Aorta (tissue), 5 donors: ENCODE results near the gene METTL18. TPM values are rescaled to one million over a fixed set of nuclear protein-coding genes. Genes with fewer than 3 reads are reported as not detected.

Source experiments
- ATAC-seq: fragments of 200-7000 bp; cut with Tn5 transposase; one replicate; pipeline ENCODE4 v1.9.1; 2022; ENCODE audit warnings: moderate library complexity; ENCODE audit not compliant: low FRiP score
- DNase-seq, 2 donors: peaks; one replicate each; pipeline ENCODE4 v3.0.0-alpha.2; 2020
- H3K27ac ChIP-seq, 2 donors: one replicate each; pipeline ENCODE4 v1.5.1; 2013; ENCODE audit warnings: low read length in 2 of 2, mild to moderate bottlenecking in 2 of 2, moderate library complexity in 2 of 2, control low read depth in 1 of 2, inconsistent platforms in 1 of 2, low read depth in 1 of 2
- H3K27me3 ChIP-seq, 2 donors: one replicate each; pipeline ENCODE4 v1.6.1; 2013; ENCODE audit warnings: control low read depth in 1 of 2, low read length in 1 of 2, mild to moderate bottlenecking in 1 of 2, moderate library complexity in 1 of 2; ENCODE audit not compliant: insufficient read depth in 2 of 2, control insufficient read depth in 1 of 2
- H3K36me3 ChIP-seq, 2 donors: one replicate each; pipeline ENCODE4 v1.6.1; 2013; ENCODE audit warnings: control low read depth in 1 of 2, low read length in 1 of 2, mild to moderate bottlenecking in 1 of 2; ENCODE audit not compliant: insufficient read depth in 2 of 2, control insufficient read depth in 1 of 2
- H3K4me1 ChIP-seq, 2 donors: one replicate each; pipeline ENCODE4 v1.6.1; 2013; ENCODE audit warnings: low read length in 2 of 2, control low read depth in 1 of 2, mild to moderate bottlenecking in 1 of 2, moderate library complexity in 1 of 2; ENCODE audit not compliant: insufficient read depth in 2 of 2, control insufficient read depth in 1 of 2
- H3K4me3 ChIP-seq, 2 donors: one replicate each; pipeline ENCODE4 v1.5.1; 2013; ENCODE audit warnings: low read length in 2 of 2, control low read depth in 1 of 2, mild to moderate bottlenecking in 1 of 2
- H3K9me3 ChIP-seq: one replicate; pipeline ENCODE4 v1.6.1; 2013; ENCODE audit warnings: mild to moderate bottlenecking, low read length; ENCODE audit not compliant: control insufficient read depth
- WGBS, 2 donors: extraction: QIAGEN DNeasy Blood & Tissue Kit; methylation state at CpG; one replicate each; pipeline ENCODE4 v1.1.7; 2013; 5-methylcytosine and 5-hydroxymethylcytosine counted together
- intact Hi-C, 2 donors: fragments of 100-400 bp; cut with DNase I; formaldehyde crosslinking; loops; one replicate each; pipeline versions ENCODE4 v1.14.2 to v1.15.0; 2022
- polyA plus RNA-seq, 2 donors: library from polyadenylated mRNA; stranded (reverse); fragments of 200-250 nt; gene quantifications; one replicate each; pipeline ENCODE4 v1.2.3, GENCODE V29; 2013
- total RNA-seq, 2 donors: library from RNA; stranded (reverse); fragmentation: NEBNext Ultra II Directional; extraction: Animal tissue kit (Norgen Biotek cat#: 25700); gene quantifications; one replicate each; pipeline ENCODE4 v1.2.1, GENCODE V29; 2021
- donor health status: healthy with polysubstance abuse.
- donor health status: Bipolar disorder and iron deficiency.
- donor health status: DM: no; HTN: no; CAD: no.
- donor health status: DM: no; HTN: no; CAD: no.
- donor health status: DM: yes; HTN: yes; CAD: no.

The METTL18 gene
- total and polyA plus RNA-seq, 4 donors: 4.7 to 9.6 (median 5.6) TPM

DNA sequence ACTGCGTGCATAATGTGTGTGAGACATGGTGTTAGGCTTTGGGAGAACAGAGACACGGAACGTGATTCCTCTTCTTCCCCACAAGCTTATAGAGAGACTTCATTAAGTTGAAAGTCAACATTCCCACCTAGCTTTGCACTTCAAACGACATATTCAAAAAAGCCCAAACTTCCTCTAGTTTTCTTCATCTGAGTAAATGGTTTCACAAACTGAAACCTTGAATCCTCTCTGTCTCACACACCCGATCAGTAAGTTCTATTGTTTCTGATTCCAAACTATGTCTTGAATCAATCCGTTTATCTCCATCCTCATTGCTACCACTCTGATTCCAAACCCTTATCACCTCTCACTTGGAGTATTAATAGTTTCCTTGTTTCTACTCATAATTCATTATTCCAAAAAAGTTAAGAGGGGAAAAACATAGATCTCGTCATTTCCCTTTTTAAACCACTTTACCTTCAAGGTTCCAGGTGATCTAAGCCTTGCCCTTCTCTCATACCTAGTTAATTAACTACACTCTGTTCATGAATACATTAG, 1.6 kb upstream of the METTL18 start:
- DNase-seq (no peak), ATAC-seq (no peak)
- H3K9me3 ChIP-seq: no peaks in the 10 kb centered on the region
- peaks cover 0 to 3% of the 10 kb centered on the region in 2 donors for H3K36me3 ChIP-seq
- no peak overlapping the region for H3K4me3 ChIP-seq
- peaks cover 0 to 5% of the 10 kb centered on the region in 2 donors for H3K4me1 ChIP-seq
- no peaks in the 10 kb centered on the region for H3K27me3 ChIP-seq
- no peak overlapping the region for H3K27ac ChIP-seq
- intact Hi-C loops: no loop called here
- 80 to 83% methylated on average over 7 of the region's 7 CpGs for WGBS, 2 donors

GRCh38 chr1:169795687-169796086, 980 bp upstream of the METTL18 start:
- Histone ChIP-seq H3K27ac (no peak overlapping the region), H3K4me3 (no peak overlapping the region), H3K4me1 (peaks cover 0 to 5% of the 10 kb centered on the region in 2 donors), H3K9me3 (no peaks in the 10 kb centered on the region), H3K27me3 (no peaks in the 10 kb centered on the region), H3K36me3 (peaks cover 0 to 3% of the 10 kb centered on the region in 2 donors)
- ATAC-seq: no peak
- intact Hi-C loops: no loop called here
- 9 to 10% methylated on average over 5 of the region's 5 CpGs for WGBS, 2 donors
- DNase-seq: no peak

GRCh38 chr1:169793730-169794129, 977 bp downstream of the METTL18 start:
- ATAC-seq (no peak), DNase-seq (no peak)
- intact Hi-C loops: no loop called here
- WGBS, 2 donors: 34 to 39% methylated on average over 1 of the region's 1 CpG
- H3K27ac ChIP-seq: no peak overlapping the region
- no peaks in the 10 kb centered on the region for H3K27me3 ChIP-seq
- H3K9me3 ChIP-seq: peaks cover 1% of the 10 kb centered on the region
- H3K4me1 ChIP-seq: peaks cover 0 to 5% of the 10 kb centered on the region in 2 donors
- H3K4me3 ChIP-seq: peak overlapping the region; percentile 71 to 72
- no peaks in the 10 kb centered on the region for H3K36me3 ChIP-seq

- H3K27ac ChIP-seq: no peak overlapping the region
- 84 to 86% methylated on average over 2 of the region's 2 CpGs for WGBS, 2 donors
- DNase-seq (no peak), ATAC-seq (no peak)
- peaks cover 0 to 3% of the 10 kb centered on the region in 2 donors for H3K27me3 ChIP-seq
- intact Hi-C loops: no loop called here
- H3K9me3 ChIP-seq: peaks cover 1% of the 10 kb centered on the region
- H3K36me3 ChIP-seq: no peaks in the 10 kb centered on the region
- no peak overlapping the region for H3K4me3 ChIP-seq
- H3K4me1 ChIP-seq: no peaks in the 10 kb centered on the region
Measured at GRCh38 chr1:169788402-169788801, 6.3 kb downstream of the METTL18 start.

- peaks cover 0 to 3% of the 10 kb centered on the region in 2 donors for H3K27me3 ChIP-seq
- DNase-seq: no peak
- no peak overlapping the region for H3K4me3 ChIP-seq
- intact Hi-C loops: no loop called here
- ATAC-seq: no peak
- no peak overlapping the region for H3K27ac ChIP-seq
- no peaks in the 10 kb centered on the region for H3K4me1 ChIP-seq
- WGBS, 2 donors: 64 to 76% methylated on average over 3 of the region's 3 CpGs
- H3K9me3 ChIP-seq: peaks cover 1% of the 10 kb centered on the region
- H3K36me3 ChIP-seq: no peaks in the 10 kb centered on the region
Measured at GRCh38 chr1:169786974-169787373, 7.7 kb downstream of the METTL18 start.

- Histone ChIP-seq H3K27me3 (peaks cover 0 to 3% of the 10 kb centered on the region in 2 donors), H3K36me3 (no peaks in the 10 kb centered on the region), H3K4me1 (no peaks in the 10 kb centered on the region), H3K9me3 (peaks cover 1% of the 10 kb centered on the region), H3K27ac (no peak overlapping the region), H3K4me3 (no peak overlapping the region)
- intact Hi-C loops: no loop called here
- WGBS, 2 donors: 77 to 93% methylated on average over 6 of the region's 6 CpGs
- DNase-seq (no peak), ATAC-seq (no peak)
Measured at GRCh38 chr1:169785267-169785666, 9.4 kb downstream of the METTL18 start.

GRCh38 chr1:169784102-169784501, 10.6 kb downstream of the METTL18 start:
- Histone ChIP-seq H3K27me3 (peaks cover 0 to 3% of the 10 kb centered on the region in 2 donors), H3K4me1 (no peaks in the 10 kb centered on the region), H3K27ac (no peak overlapping the region), H3K9me3 (no peaks in the 10 kb centered on the region), H3K4me3 (no peak overlapping the region), H3K36me3 (no peaks in the 10 kb centered on the region)
- intact Hi-C loops: no loop called here
- DNase-seq: no peak
- no peak for ATAC-seq

GRCh38 chr1:169782596-169782995, 12.1 kb downstream of the METTL18 start:
- WGBS, 2 donors: 68 to 84% methylated on average over 3 of the region's 3 CpGs
- H3K9me3 ChIP-seq: no peaks in the 10 kb centered on the region
- no peak overlapping the region for H3K27ac ChIP-seq
- no peaks in the 10 kb centered on the region for H3K4me1 ChIP-seq
- H3K27me3 ChIP-seq: peaks cover 0 to 3% of the 10 kb centered on the region in 2 donors
- no peak for DNase-seq
- H3K4me3 ChIP-seq: no peak overlapping the region
- no peak for ATAC-seq
- no peaks in the 10 kb centered on the region for H3K36me3 ChIP-seq
- intact Hi-C loops: no loop called here

DNA sequence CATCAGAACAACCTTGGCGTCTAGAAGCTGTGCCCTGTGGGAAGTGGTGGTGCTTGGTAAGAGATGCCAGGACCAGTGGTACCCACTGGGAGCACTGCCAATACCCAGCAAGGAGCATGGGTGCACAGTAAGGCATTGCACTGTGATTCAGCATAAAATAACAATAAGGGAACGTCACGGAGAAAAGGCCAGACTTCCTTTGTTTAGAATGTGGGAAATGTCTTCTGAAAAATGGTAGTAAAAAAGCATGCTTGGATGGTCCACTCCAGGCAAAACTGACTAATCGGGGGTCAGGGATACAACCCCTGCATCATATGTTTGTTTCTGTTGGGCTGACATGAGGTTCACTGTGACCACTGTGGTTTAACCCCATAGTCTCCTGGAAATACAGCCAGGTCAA, 14.7 kb downstream of the METTL18 start:
- 3% methylated on average over 4 of the region's 4 CpGs for WGBS, 2 donors
- Histone ChIP-seq H3K27ac (no peak overlapping the region), H3K4me1 (no peaks in the 10 kb centered on the region), H3K36me3 (no peaks in the 10 kb centered on the region), H3K27me3 (no peaks in the 10 kb centered on the region), H3K4me3 (no peak overlapping the region), H3K9me3 (no peaks in the 10 kb centered on the region)
- DNase-seq: no peak
- ATAC-seq: no peak
- intact Hi-C loops: no loop called here
